GM12801 (cell line): ENCODE data around the gene BMPR2.

Source experiments
- CTCF ChIP-seq: IDR thresholded peaks from one replicate; pipeline ENCODE4 v1.5.1; 2011; ENCODE audit warnings: control low read depth; ENCODE audit not compliant: insufficient read length; ENCODE audit errors: extremely low read depth

Gene BMPR2

GRCh38 chr2:202530038-202530437 lies 153.9 kb downstream of the BMPR2 start:
- no peak for TF ChIP-seq CTCF

- TF ChIP-seq CTCF: no peak
These were observed 165.0 kb downstream of the BMPR2 start for GRCh38 chr2:202541137-202541536.

- no peak for TF ChIP-seq CTCF
These were observed 166.0 kb downstream of the BMPR2 start for GRCh38 chr2:202542142-202542541.

GRCh38 chr2:202545523-202545922 lies 169.4 kb downstream of the BMPR2 start:
- no peak for TF ChIP-seq CTCF

- TF ChIP-seq CTCF: no peak
These were observed 169.8 kb downstream of the BMPR2 start for GRCh38 chr2:202545931-202546330.

GRCh38 chr2:202548240-202548639 lies 172.1 kb downstream of the BMPR2 start:
- no peak for TF ChIP-seq CTCF

- TF ChIP-seq CTCF: no peak
These were observed 179.2 kb downstream of the BMPR2 start for GRCh38 chr2:202555356-202555755.

- TF ChIP-seq CTCF: no peak
These were observed 184.1 kb downstream of the BMPR2 start for GRCh38 chr2:202560200-202560599.
